ENCODE measurements around the gene FEZ2. TPM values are rescaled to one million over a fixed set of nuclear protein-coding genes. Genes with fewer than 3 reads are reported as not detected.

FEZ2 gene
- total and polyA plus RNA-seq, 2 of the 8 experiments (the other 6 are each of a cell fraction or from before 2014, with no cell fraction given): 7.5 to 16.4 TPM

DNA sequence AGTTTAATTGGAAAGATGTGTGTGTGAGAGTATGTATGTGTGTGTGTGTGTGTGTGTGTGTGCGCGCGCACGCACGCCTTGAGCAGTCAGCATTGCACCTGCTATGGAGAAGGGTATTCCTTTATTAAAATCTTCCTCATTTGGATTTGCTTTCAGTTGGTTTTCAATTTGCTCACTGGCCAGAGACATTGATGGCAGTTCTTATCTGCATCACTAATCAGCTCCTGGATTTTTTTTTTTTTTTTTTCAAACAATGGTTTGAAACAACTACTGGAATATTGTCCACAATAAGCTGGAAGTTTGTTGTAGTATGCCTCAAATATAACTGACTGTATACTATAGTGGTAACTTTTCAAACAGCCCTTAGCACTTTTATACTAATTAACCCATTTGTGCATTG, 48.0 kb downstream of the FEZ2 start:
- Histone ChIP-seq H2BK20ac (ENCODE audit: low read length) (no peak overlapping the region), H3K4me1 (replicated peaks in 1 of 4; ENCODE audit: control insufficient read depth in 3 of 4, insufficient read depth in 4 of 4, low read length in 3 of 4) (peaks cover 0 to 2% (median 0%) of the 10 kb centered on the region in 4 experiments; a peak in 1 of 7 replicates), H3K79me2 (ENCODE audit: control insufficient read depth in 1 of 2, insufficient read depth in 2 of 2, low read length in 2 of 2) (no peaks in the 10 kb centered on the region), H3K4ac (replicated peaks; ENCODE audit: insufficient read length, low read depth, low read length) (no peak overlapping the region), H3K36me3 (ENCODE audit: control insufficient read depth in 2 of 4, insufficient read depth in 4 of 4, low read length in 3 of 4) (peaks cover 2 to 38% (median 21%) of the 10 kb centered on the region in 4 experiments), H3K23ac (ENCODE audit: insufficient read length) (no peak overlapping the region), H3K14ac (ENCODE audit: insufficient read length) (no peak overlapping the region), H2BK12ac (ENCODE audit: low read depth, low read length) (no peak overlapping the region), H2BK120ac (replicated peaks; ENCODE audit: low read depth, low read length) (no peak overlapping the region), H3K9me3 (ENCODE audit: insufficient read depth in 2 of 2, low read depth in 1 of 2, low read length in 1 of 2) (no peaks in the 10 kb centered on the region), H3K23me2 (ENCODE audit: low read depth, low read length) (no peaks in the 10 kb centered on the region), H3K18ac (ENCODE audit: extremely low read depth, low read length) (no peak overlapping the region), H3K56ac (replicated peaks; ENCODE audit: insufficient read length, low read depth, low read length) (no peak overlapping the region), H4K5ac (ENCODE audit: insufficient read length, low read depth, low read length) (no peak overlapping the region), H2AFZ (ENCODE audit: low read length) (no peak overlapping the region), H3K4me3 (ENCODE audit: extremely low read depth in 1 of 4, insufficient read depth in 2 of 4, low read depth in 3 of 4, low read length in 4 of 4) (no peak overlapping the region), H3K9ac (replicated peaks in 1 of 4; ENCODE audit: extremely low read depth in 1 of 4, low read depth in 3 of 4, low read length in 3 of 4) (no peak overlapping the region), H3K4me2 (ENCODE audit: insufficient read depth in 1 of 2, low read depth in 2 of 2, low read length in 2 of 2) (no peak overlapping the region), H4K8ac (ENCODE audit: extremely low read depth, insufficient read depth, low read length) (no peak overlapping the region), H2BK15ac (ENCODE audit: low read length) (no peak overlapping the region), H2BK5ac (ENCODE audit: low read depth, low read length) (no peak overlapping the region), H3K27ac (ENCODE audit: low read depth, low read length) (no peak overlapping the region), H2AK5ac (ENCODE audit: low read depth, low read length) (no peak overlapping the region), H4K91ac (replicated peaks; ENCODE audit: insufficient read length, low read length) (no peak overlapping the region), H3K79me1 (ENCODE audit: low read depth, low read length) (no peaks in the 10 kb centered on the region; the same call in 1 of the 2 replicates), H3K27me3 (replicated peaks in 1 of 4; ENCODE audit: control insufficient read depth in 3 of 4, extremely low read depth in 1 of 4, insufficient read depth in 3 of 4, low read length in 3 of 4) (no peaks in the 10 kb centered on the region), H4K20me1 (replicated peaks in 1 of 2; ENCODE audit: control insufficient read depth in 1 of 2, insufficient read depth in 2 of 2, low read length in 2 of 2) (peaks cover 0 to 1% of the 10 kb centered on the region in 2 experiments)
- no peak for TF ChIP-seq CTCF (IDR thresholded peaks at IDR 0.05; ENCODE audit: control extremely low read depth in 1 of 3, insufficient read depth in 1 of 3, low read depth in 1 of 3, low read length in 3 of 3)
- no peak for TF ChIP-seq EZH2 (IDR thresholded peaks at IDR 0.05; ENCODE audit: low read depth, low read length, severe bottlenecking)
- no peak for TF ChIP-seq KDM5A (IDR thresholded peaks at IDR 0.05; ENCODE audit: low read length)
- TF ChIP-seq PHF8 (conservative IDR thresholded peaks at IDR 0.05; ENCODE audit: low read depth, low read length): no peak
- TF ChIP-seq SIRT6 (IDR thresholded peaks at IDR 0.05; ENCODE audit: low read length): no peak
- no peak for TF ChIP-seq POU5F1 (IDR thresholded peaks at IDR 0.05; ENCODE audit: low read depth, low read length)
- TF ChIP-seq SP1 (IDR thresholded peaks at IDR 0.05; ENCODE audit: low read depth, low read length): no peak
- no peak for TF ChIP-seq MAFK (IDR thresholded peaks at IDR 0.05; ENCODE audit: low read depth, low read length)
- 91% methylated on average over 5 of the region's 5 CpGs; no CpG with 5 or more reads in 1 of the 2 experiments for WGBS, 2 experiments (ENCODE audit: extremely low coverage in 1 of 2, insufficient coverage in 1 of 2, insufficient read length in 1 of 2, insufficient replicate concordance in 2 of 2, low coverage in 1 of 2, low lambda C conversion rate in 2 of 2, missing lambda C conversion rate in 1 of 2)
- FAIRE-seq (no peak), DNase-seq (ENCODE audit: low read depth in 1 of 2, low spot score in 2 of 2) (no peak)
- POLR2A ChIA-PET (ENCODE audit: partially characterized antibody): interaction anchor here (0.6 to 0.7 kb wide), 2 partner anchors 279 to 1384 kb away, joined by 3 read pairs; no protein-coding TSS in a partner anchor
- CTCF ChIA-PET (ENCODE audit: partially characterized antibody): interaction anchor here (1.7 to 1.8 kb wide), 2 partner anchors 10 to 43 kb away, joined by 3 to 4 read pairs; no protein-coding TSS in a partner anchor
